Measurements from ENCODE around the gene CCS.

Gene CCS

GRCh38 chr11:66570850-66571180, 22.2 kb upstream of the CCS start (continued):
- no peak for TF ChIP-seq CTCF (tag by site-specific recombination; IDR thresholded peaks at IDR 0.05)
- TF ChIP-seq PRDM2 (tag by site-specific recombination; IDR thresholded peaks at IDR 0.05; ENCODE audit: borderline replicate concordance) = no peak
- TF ChIP-seq ZNF571 (tag by site-specific recombination; IDR thresholded peaks at IDR 0.05) = no peak
- no peak for TF ChIP-seq KLF8 (tag by site-specific recombination; IDR thresholded peaks at IDR 0.05)
- TF ChIP-seq ZNF701 (tag by site-specific recombination; IDR thresholded peaks at IDR 0.05) = no peak
- TF ChIP-seq ZNF580 (tag by site-specific recombination; IDR thresholded peaks at IDR 0.05) = no peak
- no peak for TF ChIP-seq ZBTB26 (tag by site-specific recombination; optimal IDR thresholded peaks at IDR 0.05)

- ChIA-PET CTCF (interaction anchor here (0.7 to 6.0 kb wide), 12 partner anchors 12 to 173 kb away, joined by 3 to 81 read pairs (median 4); partner anchors contain the start of genes CCDC87, CCS and RBM4B), POLR2A (interaction anchor here (0.7 kb wide), 1 partner anchor 44 kb away, joined by 3 read pairs; no protein-coding TSS in a partner anchor)
- Histone ChIP-seq H3K9me3 (ENCODE audit: control insufficient read depth, insufficient read depth, low read depth, low read length) (no peaks in the 10 kb centered on the region), H3K4me3 (ENCODE audit: low read depth, low read length) (no peak overlapping the region), H3K36me3 (ENCODE audit: control insufficient read depth in 2 of 2, insufficient read depth in 1 of 2, low read length in 2 of 2) (no peaks in the 10 kb centered on the region), H3K27ac (ENCODE audit: extremely low read depth, low read depth, low read length) (no peak overlapping the region), H3K4me1 (ENCODE audit: control insufficient read depth, insufficient read depth, low read length) (no peaks in the 10 kb centered on the region)
- TF ChIP-seq ZNF140 (tag by site-specific recombination; IDR thresholded peaks at IDR 0.05) (no peak), CTCF (tag by site-specific recombination; IDR thresholded peaks at IDR 0.05) (peak; percentile 65; the same call in 1 of the 2 replicates), ZNF223 (tag by site-specific recombination; IDR thresholded peaks at IDR 0.05) (no peak), ZFHX2 (tag by site-specific recombination; conservative IDR thresholded peaks at IDR 0.05) (peak; percentile 70), ZNF2 (tag by site-specific recombination; IDR thresholded peaks at IDR 0.05) (peak; percentile 85), IKZF3 (tag by site-specific recombination; IDR thresholded peaks at IDR 0.05) (peak; percentile 48; the same call in 1 of the 2 replicates), ZBTB17 (tag by site-specific recombination; IDR thresholded peaks at IDR 0.05) (0 out of 2 replicates have a peak, but pooled peaks have one; percentile 23), ZNF654 (tag by site-specific recombination; IDR thresholded peaks at IDR 0.05; ENCODE audit: low read depth) (peak; percentile 77), PRDM10 (tag by site-specific recombination; IDR thresholded peaks at IDR 0.05) (peak; percentile 56), OVOL3 (tag by site-specific recombination; IDR thresholded peaks at IDR 0.05) (no peak), ZSCAN5A (tag by site-specific recombination; IDR thresholded peaks at IDR 0.05) (no peak), ZNF600 (tag by site-specific recombination; IDR thresholded peaks at IDR 0.05) (peak; percentile 61), GLIS1 (tag by site-specific recombination; IDR thresholded peaks at IDR 0.05) (peak; percentile 61)
Observed at GRCh38 chr11:66579017-66579606, 13.9 kb upstream of the CCS start.
